Epithelial cell of proximal tubule (primary cell): Measurements from ENCODE around the gene SEMA5A. TPM values are rescaled to one million over a fixed set of nuclear protein-coding genes. Genes with fewer than 3 reads are reported as not detected.
A peak's percentile ranks its signal among the peaks of the same experiment; 100 is the strongest.

Experiments used
- DNase-seq: peaks from one replicate; pipeline ENCODE4 v3.0.0-alpha.2; 2011; ENCODE audit warnings: low read depth
- H3K4me3 ChIP-seq: 2 replicates; pipeline ENCODE4 v1.5.1; 2011; ENCODE audit warnings: low read depth, mild to moderate bottlenecking, low read length
- total RNA-seq: library from RNA; depleted of rRNA; stranded (reverse); fragments of >200 nt; gene quantifications from 2 replicates; pipeline ENCODE4 v1.2.3, GENCODE V29; 2015
- TF ChIP-seq, protein P1 (sequence below): conservative IDR thresholded peaks from 2 replicates; pipeline ENCODE4 v1.5.1; 2012; ENCODE audit warnings: low read depth, mild to moderate bottlenecking, low read length

Gene SEMA5A
- total RNA-seq, 1 donor from 2014 or later: 4.0 TPM

DNA sequence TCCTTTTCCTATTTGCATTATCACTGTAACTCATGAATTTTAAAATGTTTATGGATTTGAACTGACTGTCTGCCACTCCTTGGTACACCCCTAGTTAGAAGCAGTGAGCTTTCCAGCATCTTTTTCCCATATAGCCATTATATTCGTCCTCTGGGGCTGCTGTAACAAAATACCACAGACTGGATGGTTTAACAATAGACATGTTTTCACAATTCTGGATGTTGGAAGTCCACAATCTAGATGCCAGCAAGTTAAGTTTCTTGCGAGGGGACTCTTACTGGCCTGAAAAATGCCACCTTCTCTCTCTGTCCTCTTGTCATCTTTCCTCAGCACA lies 530.0 kb downstream of the SEMA5A start:
- no peak overlapping the region for H3K4me3 ChIP-seq
- DNase-seq: no peak
- TF ChIP-seq, protein P1, sequence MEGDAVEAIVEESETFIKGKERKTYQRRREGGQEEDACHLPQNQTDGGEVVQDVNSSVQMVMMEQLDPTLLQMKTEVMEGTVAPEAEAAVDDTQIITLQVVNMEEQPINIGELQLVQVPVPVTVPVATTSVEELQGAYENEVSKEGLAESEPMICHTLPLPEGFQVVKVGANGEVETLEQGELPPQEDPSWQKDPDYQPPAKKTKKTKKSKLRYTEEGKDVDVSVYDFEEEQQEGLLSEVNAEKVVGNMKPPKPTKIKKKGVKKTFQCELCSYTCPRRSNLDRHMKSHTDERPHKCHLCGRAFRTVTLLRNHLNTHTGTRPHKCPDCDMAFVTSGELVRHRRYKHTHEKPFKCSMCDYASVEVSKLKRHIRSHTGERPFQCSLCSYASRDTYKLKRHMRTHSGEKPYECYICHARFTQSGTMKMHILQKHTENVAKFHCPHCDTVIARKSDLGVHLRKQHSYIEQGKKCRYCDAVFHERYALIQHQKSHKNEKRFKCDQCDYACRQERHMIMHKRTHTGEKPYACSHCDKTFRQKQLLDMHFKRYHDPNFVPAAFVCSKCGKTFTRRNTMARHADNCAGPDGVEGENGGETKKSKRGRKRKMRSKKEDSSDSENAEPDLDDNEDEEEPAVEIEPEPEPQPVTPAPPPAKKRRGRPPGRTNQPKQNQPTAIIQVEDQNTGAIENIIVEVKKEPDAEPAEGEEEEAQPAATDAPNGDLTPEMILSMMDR: no peak

DNA sequence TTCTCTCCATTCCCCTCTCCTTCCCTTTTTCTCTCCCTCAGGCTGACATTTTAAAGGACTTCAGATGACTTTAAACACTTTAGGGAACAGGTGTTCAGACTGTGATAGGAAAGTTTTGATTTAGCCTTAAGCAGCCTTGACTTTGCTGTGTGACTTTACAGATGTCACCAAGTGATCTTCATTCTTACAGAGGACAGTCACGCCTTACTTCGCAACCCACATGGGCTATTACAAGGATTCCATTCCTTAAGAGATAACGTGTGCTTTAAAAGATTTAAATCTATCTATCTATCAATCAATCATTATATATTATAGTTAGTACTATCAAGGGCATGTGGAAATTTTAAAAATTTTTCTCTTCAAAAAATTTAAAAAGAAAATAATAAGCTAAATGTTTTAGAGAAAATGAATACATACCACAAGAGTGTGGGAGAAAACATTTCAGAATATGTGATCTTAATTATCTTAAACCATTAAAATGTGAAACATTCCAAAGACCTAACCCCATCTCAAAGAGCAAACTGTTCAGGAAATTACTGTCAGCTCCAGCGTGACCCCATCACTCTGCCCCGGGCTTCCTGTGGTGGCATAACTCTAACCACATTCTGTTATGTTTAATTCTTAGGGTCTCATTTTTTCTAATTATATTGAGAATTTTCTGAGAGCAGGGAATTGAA lies 530.5 kb downstream of the SEMA5A start:
- DNase-seq: no peak

DNA sequence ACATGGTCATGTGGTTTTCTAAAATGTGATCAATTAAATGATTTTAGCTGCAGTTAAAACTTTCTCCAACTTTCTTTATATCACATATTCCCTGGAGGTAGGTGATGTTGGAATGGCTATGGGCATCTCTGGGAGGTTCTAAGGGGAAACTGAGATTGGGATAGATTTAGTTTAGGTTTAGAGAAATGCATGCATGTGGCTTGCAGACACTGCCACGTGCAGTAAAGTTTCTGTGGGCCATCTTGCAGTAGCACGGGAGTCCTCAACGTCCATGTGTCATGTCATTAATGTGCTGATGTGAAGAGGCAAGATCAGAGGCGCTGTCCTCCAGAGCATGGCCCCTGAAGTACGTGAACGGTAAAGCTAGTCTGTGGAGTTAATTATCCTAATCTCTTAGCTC lies 532.7 kb downstream of the SEMA5A start:
- no peak overlapping the region for H3K4me3 ChIP-seq
- TF ChIP-seq, protein P1: no peak
- no peak for DNase-seq

More for the DNA sequence above, 530.5 kb downstream of the SEMA5A start:
- no peak overlapping the region for H3K4me3 ChIP-seq
- TF ChIP-seq, protein P1: no peak

DNA sequence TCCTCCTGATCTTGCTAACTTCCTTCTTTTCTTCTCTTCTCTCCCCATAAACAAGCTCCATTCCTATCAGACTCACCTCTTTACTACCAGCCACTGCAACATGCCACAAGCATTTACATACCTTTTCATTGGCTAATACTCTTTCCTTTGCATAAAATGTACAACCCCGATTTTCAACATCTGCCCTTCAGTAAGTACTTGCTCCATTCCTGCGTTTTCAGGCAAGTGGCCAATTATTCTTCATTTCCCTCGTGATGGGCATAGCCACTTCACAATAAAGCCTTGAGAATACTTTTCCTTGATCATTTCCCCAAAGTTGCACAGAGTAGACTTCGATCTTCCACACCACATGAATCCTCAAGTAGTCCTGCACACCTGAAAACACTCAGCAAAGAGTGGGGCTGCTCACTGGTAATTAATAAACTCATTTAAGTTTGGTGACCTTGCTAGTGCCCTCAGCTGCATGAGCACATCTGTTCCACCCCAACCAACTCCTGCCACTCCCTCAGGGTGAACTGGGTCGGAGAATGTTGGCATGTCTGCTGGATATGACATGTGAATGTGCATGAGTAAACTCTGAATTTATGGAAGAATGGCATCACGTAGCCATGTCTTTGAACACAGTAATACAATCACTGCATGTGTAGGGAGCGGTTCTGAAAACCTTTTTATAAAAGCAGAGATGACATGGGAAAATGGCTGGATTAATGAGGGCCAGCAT lies 535.8 kb downstream of the SEMA5A start:
- TF ChIP-seq, protein P1: no peak
- H3K4me3 ChIP-seq: no peak overlapping the region
- DNase-seq: no peak

DNA sequence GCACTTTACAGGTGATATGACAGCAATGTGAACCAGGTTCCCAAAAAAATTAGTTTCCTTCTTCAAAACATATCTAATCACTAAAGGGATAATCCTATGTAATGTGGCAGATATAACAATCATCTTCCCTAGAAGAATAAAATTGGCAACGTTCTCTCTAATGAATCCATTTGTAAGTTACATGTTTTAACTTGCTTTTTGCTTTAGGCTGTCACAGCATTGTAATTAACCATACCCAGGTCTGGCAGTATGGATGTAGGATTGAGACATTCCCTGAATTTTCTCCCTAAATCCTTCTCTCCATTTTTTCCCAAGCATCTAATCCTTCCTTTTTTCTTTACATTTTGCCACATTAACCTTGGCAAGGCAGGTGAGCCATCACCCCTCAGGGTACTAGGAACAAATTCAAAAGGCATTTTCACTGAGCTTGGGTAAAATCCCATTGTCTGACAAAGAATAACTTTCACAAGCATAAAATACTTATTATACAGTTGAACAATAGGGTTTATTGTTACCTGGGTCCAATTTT lies 548.3 kb downstream of the SEMA5A start:
- H3K4me3 ChIP-seq: no peak overlapping the region
- DNase-seq: no peak
- TF ChIP-seq, protein P1: no peak

DNA sequence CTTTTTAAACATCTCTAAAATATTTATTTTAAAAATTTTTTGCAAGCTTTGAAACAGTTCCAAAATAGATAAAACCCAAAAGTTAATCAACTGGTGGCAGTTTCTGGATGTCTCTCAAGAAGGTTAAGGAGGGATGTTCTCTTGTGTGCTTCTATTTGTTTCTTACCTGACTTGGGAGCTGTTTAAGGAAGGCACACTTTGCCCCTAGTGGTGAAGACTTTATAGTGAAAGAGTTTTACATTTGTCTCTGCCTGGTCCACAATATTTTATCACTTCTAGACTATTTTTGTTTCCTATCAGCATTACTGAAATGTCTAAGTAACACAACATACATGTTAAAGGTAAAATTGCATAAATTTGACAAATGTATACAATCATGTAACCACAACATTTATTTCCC lies 552.8 kb downstream of the SEMA5A start:
- no peak overlapping the region for H3K4me3 ChIP-seq
- DNase-seq: no peak
- TF ChIP-seq, protein P1: peak; percentile 68

Other genes starting within 250 kb of the SEMA5A start
- not detected in 2 replicates for gene TAS2R1, start 84.3 kb upstream of the SEMA5A start, total RNA-seq